Measurements from ENCODE around the gene GLOD4.

- TF ChIP-seq CTCF (IDR thresholded peaks at IDR 0.05) (no peak), EP300 (IDR thresholded peaks at IDR 0.05) (no peak), POLR2A (IDR thresholded peaks at IDR 0.05) (no peak)
Measured at GRCh38 chr17:806781-807522, 24.9 kb upstream of the GLOD4 start.

Data from tibial nerve (tissue), 4 donors.